Measurements from ENCODE around the gene STAC3.

- TF ChIP-seq, protein P1, sequence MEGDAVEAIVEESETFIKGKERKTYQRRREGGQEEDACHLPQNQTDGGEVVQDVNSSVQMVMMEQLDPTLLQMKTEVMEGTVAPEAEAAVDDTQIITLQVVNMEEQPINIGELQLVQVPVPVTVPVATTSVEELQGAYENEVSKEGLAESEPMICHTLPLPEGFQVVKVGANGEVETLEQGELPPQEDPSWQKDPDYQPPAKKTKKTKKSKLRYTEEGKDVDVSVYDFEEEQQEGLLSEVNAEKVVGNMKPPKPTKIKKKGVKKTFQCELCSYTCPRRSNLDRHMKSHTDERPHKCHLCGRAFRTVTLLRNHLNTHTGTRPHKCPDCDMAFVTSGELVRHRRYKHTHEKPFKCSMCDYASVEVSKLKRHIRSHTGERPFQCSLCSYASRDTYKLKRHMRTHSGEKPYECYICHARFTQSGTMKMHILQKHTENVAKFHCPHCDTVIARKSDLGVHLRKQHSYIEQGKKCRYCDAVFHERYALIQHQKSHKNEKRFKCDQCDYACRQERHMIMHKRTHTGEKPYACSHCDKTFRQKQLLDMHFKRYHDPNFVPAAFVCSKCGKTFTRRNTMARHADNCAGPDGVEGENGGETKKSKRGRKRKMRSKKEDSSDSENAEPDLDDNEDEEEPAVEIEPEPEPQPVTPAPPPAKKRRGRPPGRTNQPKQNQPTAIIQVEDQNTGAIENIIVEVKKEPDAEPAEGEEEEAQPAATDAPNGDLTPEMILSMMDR (IDR thresholded peaks at IDR 0.05), result no peak
- no peak for TF ChIP-seq CDX4 (CRISPR knock-in tag; IDR thresholded peaks at IDR 0.05; ENCODE audit: borderline replicate concordance)
These were observed 21.6 kb upstream of the STAC3 start for GRCh38 chr12:57272337-57273151.
